HL-60 (cell line): Measurements from ENCODE around the gene MAP2K6.

Experiments
- POLR2AphosphoS5 ChIP-seq: IDR thresholded peaks from 2 replicates; pipeline ENCODE4 v1.6.1; 2012; ENCODE audit warnings: low read depth
- SPI1 ChIP-seq: IDR thresholded peaks from 2 replicates; pipeline ENCODE4 v1.6.1; 2012; ENCODE audit warnings: low read depth, mild to moderate bottlenecking, borderline replicate concordance
- TF ChIP-seq, protein P1 (sequence below): IDR thresholded peaks from one replicate; pipeline ENCODE4 v1.5.1; 2011; ENCODE audit warnings: low read length, control low read depth, inconsistent platforms; ENCODE audit not compliant: insufficient read depth

DNA sequence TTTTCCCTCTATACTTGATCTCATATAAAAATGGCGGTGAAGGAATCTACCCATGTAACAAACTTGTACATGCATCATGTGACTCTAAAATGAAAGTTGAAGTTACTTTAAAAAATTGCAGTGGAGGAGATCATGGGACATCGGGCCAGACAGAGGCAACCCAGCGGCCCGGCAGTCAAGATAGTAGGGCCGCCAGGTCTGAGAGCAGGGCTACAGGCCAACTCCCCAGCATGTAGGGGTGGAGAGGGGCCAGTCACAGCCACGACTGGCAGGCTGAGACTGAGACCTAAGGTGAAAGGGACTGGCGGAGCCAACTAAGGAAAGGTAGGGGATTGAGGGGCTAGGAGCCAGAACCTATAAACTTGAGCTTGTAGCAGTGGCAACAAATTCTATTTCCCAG lies 150.9 kb downstream of the MAP2K6 start:
- TF ChIP-seq, protein P1, sequence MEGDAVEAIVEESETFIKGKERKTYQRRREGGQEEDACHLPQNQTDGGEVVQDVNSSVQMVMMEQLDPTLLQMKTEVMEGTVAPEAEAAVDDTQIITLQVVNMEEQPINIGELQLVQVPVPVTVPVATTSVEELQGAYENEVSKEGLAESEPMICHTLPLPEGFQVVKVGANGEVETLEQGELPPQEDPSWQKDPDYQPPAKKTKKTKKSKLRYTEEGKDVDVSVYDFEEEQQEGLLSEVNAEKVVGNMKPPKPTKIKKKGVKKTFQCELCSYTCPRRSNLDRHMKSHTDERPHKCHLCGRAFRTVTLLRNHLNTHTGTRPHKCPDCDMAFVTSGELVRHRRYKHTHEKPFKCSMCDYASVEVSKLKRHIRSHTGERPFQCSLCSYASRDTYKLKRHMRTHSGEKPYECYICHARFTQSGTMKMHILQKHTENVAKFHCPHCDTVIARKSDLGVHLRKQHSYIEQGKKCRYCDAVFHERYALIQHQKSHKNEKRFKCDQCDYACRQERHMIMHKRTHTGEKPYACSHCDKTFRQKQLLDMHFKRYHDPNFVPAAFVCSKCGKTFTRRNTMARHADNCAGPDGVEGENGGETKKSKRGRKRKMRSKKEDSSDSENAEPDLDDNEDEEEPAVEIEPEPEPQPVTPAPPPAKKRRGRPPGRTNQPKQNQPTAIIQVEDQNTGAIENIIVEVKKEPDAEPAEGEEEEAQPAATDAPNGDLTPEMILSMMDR: no peak
- no peak for TF ChIP-seq POLR2AphosphoS5
- TF ChIP-seq SPI1: no peak
